MM.1S (cell line): Measurements from ENCODE around the gene RABEP1.
"Not testable (repeated sequence)": the region's sequence is repeated elsewhere in the genome, so short reads cannot be mapped to it uniquely, and the experiment has no call there.

Source experiments
- DNase-seq: peaks from one replicate; pipeline ENCODE4 v3.0.0-alpha.2; 2015
- H2AFZ ChIP-seq: fragments of 300-600 bp; sonication (generic); 2 replicates; pipeline ENCODE4 v1.6.0; 2016; ENCODE audit warnings: antibody characterized with exemption, low read length
- H3F3A ChIP-seq: fragments of 300-600 bp; sonication (generic); 2 replicates; pipeline ENCODE4 v1.6.1; 2016; ENCODE audit warnings: mild to moderate bottlenecking, antibody characterized with exemption, low read length, moderate library complexity, mixed read lengths; ENCODE audit not compliant: insufficient read depth
- H3K27ac ChIP-seq: fragments of 300-600 bp; sonication (generic); 2 replicates; pipeline ENCODE4 v1.5.1; 2016; ENCODE audit warnings: mild to moderate bottlenecking, low read length
- H3K27me3 ChIP-seq: fragments of 300-600 bp; sonication (generic); replicated peaks from 2 replicates; pipeline ENCODE4 v1.6.0; 2016; ENCODE audit warnings: low read length; ENCODE audit not compliant: insufficient read depth
- H3K36me3 ChIP-seq: fragments of 300-600 bp; sonication (generic); replicated peaks from 2 replicates; pipeline ENCODE4 v1.6.1; 2016; ENCODE audit warnings: mild to moderate bottlenecking, low read length, mixed read lengths; ENCODE audit not compliant: insufficient read depth
- H3K4me1 ChIP-seq: fragments of 300-600 bp; sonication (generic); 2 replicates; pipeline ENCODE4 v1.6.1; 2016; ENCODE audit warnings: low read length, mixed read lengths
- H3K4me2 ChIP-seq: fragments of 300-600 bp; sonication (generic); 2 replicates; pipeline ENCODE4 v1.6.0; 2016; ENCODE audit warnings: low read depth, low read length
- H3K4me3 ChIP-seq: fragments of 300-600 bp; sonication (generic); 2 replicates; pipeline ENCODE4 v1.5.1; 2016; ENCODE audit warnings: low read length, mixed read lengths
- H3K79me2 ChIP-seq: fragments of 300-600 bp; sonication (generic); 2 replicates; pipeline ENCODE4 v1.6.1; 2016; ENCODE audit warnings: mixed run types, low read length, mixed read lengths
- H3K9ac ChIP-seq: fragments of 300-600 bp; sonication (generic); 2 replicates; pipeline ENCODE4 v1.6.1; 2016; ENCODE audit warnings: low read length, mixed read lengths
- H3K9me2 ChIP-seq: fragments of 300-600 bp; sonication (generic); replicated peaks from 2 replicates; pipeline ENCODE4 v1.6.1; 2016; ENCODE audit warnings: mild to moderate bottlenecking, low read length, mixed read lengths; ENCODE audit not compliant: insufficient read depth
- H3K9me3 ChIP-seq: fragments of 300-600 bp; sonication (generic); replicated peaks from 2 replicates; pipeline ENCODE4 v1.6.1; 2016; ENCODE audit warnings: mild to moderate bottlenecking, low read length, mixed read lengths; ENCODE audit not compliant: insufficient read depth
- H4K20me1 ChIP-seq: fragments of 300-600 bp; sonication (generic); 2 replicates; pipeline ENCODE4 v1.6.1; 2016; ENCODE audit warnings: mild to moderate bottlenecking, low read length, moderate library complexity, mixed read lengths; ENCODE audit not compliant: insufficient read depth
- EZH2 ChIP-seq: fragments of 300-600 bp; sonication (generic); optimal IDR thresholded peaks from 2 replicates; pipeline ENCODE3; 2017; ENCODE audit warnings: low read depth, mild to moderate bottlenecking, antibody characterized with exemption, low read length, mixed read lengths
- EZH2phosphoT487 ChIP-seq: fragments of 300-600 bp; sonication (generic); IDR thresholded peaks from 2 replicates; pipeline ENCODE4 v1.6.1; 2018; ENCODE audit warnings: antibody characterized with exemption, low read length
- TF ChIP-seq, protein P1 (sequence below): fragments of 300-600 bp; sonication (generic); IDR thresholded peaks from 2 replicates; pipeline ENCODE4 v1.5.1; 2016; ENCODE audit warnings: antibody characterized with exemption, low read length, mixed read lengths

RABEP1 gene, protein sequence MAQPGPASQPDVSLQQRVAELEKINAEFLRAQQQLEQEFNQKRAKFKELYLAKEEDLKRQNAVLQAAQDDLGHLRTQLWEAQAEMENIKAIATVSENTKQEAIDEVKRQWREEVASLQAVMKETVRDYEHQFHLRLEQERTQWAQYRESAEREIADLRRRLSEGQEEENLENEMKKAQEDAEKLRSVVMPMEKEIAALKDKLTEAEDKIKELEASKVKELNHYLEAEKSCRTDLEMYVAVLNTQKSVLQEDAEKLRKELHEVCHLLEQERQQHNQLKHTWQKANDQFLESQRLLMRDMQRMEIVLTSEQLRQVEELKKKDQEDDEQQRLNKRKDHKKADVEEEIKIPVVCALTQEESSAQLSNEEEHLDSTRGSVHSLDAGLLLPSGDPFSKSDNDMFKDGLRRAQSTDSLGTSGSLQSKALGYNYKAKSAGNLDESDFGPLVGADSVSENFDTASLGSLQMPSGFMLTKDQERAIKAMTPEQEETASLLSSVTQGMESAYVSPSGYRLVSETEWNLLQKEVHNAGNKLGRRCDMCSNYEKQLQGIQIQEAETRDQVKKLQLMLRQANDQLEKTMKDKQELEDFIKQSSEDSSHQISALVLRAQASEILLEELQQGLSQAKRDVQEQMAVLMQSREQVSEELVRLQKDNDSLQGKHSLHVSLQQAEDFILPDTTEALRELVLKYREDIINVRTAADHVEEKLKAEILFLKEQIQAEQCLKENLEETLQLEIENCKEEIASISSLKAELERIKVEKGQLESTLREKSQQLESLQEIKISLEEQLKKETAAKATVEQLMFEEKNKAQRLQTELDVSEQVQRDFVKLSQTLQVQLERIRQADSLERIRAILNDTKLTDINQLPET

DNA sequence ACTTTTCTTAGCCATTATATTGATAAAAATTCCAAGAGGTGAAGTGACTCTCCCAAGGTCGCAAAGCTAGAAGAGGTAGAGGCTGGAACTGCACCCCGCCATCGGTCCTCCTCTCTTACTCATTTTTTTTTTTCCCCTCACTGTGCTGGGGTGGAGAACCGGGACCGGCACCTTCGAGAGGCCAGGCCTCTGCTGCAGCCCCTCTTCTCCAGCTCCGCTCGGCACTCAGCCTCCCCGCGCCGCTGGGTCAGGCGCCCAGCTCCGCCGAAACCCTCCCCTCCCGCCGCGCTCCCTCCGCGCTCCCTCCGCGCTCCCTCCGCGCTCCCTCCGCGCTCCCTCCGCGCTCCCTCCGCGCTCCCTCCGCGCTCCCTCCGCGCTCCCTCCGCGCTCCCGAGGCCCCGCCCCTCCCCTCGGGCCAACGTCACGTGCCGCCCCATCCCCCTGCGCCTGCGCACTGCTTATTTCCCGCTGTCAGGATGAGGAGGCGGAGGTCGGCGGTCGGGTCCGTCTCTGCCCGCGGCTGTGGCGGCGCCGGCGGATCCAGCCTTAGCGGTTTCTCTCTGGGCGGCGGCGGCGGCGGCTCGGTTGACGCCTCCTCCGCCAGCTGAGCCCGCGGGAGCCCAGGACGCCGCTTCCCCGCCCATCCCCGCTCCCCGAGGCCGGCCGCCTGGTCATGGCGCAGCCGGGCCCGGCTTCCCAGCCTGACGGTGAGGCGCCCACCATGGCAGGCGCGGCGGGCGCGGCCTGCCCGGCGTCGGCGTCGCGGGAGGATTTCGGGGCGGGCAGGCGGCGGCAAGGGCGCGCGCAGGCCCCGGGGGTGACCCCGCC lies at the start of gene RABEP1:
Gene RABEP1 (plus strand): TSS at position 471 of the 828 bp plus-strand sequence. CDS start 203 bp downstream, at position 674.
- Histone ChIP-seq H3K9me3 (no peaks in the 10 kb centered on the region), H3K36me3 (peaks cover 13% of the 10 kb centered on the region; the same call in 1 of the 2 replicates), H3F3A (peaks cover 9% of the 10 kb centered on the region; the same call in 1 of the 2 replicates)

DNA sequence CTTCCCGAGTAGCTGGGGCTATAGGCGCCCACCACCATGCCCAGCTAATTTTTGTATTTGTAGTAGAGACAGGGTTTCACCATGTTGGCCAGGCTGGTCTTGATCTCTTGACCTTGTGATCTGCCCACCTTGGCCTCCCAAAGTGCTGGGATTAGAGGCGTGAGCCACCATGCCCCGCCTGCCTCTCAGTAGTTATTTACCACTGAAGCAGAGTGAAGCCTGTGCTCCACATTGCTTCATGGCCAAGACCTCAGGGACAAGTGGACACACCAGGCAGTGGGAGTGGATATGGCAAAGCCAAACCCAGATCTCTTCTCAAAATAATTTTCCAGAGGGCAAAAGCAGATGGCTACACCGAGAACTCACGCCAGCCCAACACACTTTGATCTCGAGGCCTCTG lies 48.6 kb upstream of the RABEP1 start:
- not testable (repeated sequence) for H3K9ac ChIP-seq, H3K27me3 ChIP-seq, H3K4me1 ChIP-seq, H3K36me3 ChIP-seq, H2AFZ ChIP-seq, H3K9me2 ChIP-seq, DNase-seq, H3K9me3 ChIP-seq, H4K20me1 ChIP-seq, H3K4me2 ChIP-seq, H3K27ac ChIP-seq, H3K4me3 ChIP-seq, H3K79me2 ChIP-seq, H3F3A ChIP-seq

More for the DNA sequence above, at the start of gene RABEP1:
- peak; percentile 90 for DNase-seq
- Histone ChIP-seq H3K4me3 (peak within 1 kb of the TSS; percentile 75), H3K79me2 (peaks cover 44% of the 10 kb centered on the region), H3K4me2 (peak within 1 kb of the TSS; percentile 88), H3K27me3 (no peaks in the 10 kb centered on the region), H3K9me2 (no peaks in the 10 kb centered on the region), H3K9ac (peak within 1 kb of the TSS; percentile 84), H3K27ac (peak within 1 kb of the TSS; percentile 61; the same call in 1 of the 2 replicates), H2AFZ (peak within 1 kb of the TSS; percentile 59), H4K20me1 (no peaks in the 10 kb centered on the region), H3K4me1 (peaks cover 10% of the 10 kb centered on the region)
- TF ChIP-seq, protein P1, sequence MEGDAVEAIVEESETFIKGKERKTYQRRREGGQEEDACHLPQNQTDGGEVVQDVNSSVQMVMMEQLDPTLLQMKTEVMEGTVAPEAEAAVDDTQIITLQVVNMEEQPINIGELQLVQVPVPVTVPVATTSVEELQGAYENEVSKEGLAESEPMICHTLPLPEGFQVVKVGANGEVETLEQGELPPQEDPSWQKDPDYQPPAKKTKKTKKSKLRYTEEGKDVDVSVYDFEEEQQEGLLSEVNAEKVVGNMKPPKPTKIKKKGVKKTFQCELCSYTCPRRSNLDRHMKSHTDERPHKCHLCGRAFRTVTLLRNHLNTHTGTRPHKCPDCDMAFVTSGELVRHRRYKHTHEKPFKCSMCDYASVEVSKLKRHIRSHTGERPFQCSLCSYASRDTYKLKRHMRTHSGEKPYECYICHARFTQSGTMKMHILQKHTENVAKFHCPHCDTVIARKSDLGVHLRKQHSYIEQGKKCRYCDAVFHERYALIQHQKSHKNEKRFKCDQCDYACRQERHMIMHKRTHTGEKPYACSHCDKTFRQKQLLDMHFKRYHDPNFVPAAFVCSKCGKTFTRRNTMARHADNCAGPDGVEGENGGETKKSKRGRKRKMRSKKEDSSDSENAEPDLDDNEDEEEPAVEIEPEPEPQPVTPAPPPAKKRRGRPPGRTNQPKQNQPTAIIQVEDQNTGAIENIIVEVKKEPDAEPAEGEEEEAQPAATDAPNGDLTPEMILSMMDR = peak; percentile 31
- TF ChIP-seq EZH2 = no peak

DNA sequence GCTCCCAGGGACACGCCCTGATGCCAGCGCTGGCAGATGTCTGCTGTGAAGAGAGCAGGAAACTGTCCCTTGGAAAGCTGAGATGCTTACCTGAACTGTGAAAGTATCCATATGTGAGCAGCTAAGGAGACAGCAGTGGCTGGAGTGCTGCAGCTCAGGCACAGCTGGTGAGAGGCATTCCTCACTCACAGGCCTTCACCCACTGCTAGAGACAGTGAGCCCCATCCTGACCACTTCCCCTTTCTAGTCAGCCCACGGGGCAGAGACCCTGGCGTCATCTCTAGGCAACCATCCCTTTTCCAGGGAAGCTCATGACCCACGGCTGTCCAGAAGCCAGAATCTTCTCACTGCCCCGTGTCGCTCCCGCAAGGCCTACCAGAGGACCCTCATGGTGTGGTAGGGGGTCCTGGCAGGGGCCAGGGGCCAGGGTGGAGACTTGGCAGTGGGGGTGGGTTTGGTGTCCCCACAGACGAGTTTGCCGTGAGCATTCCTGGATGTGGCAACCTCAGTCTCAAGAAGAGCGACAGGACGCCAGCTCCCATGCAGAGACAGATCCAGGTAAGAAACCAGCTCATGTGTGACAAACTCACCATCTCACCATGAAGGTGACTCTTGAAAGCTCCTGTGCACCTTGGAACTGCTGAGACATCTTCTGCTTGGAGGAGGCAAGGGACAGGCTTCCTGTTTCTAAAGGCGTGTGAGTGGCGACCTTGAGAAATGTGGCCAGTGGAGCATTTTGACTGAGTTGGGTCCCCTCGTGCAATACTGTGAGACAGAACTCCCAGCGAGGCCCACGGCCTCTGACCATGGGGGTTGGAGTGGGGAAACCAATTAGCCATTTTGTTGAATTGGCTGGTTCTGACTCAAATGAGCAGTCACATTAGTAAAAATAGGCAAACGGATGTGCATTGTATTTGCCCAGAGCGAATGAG lies 47.2 kb upstream of the RABEP1 start, which contains the start of gene SCIMP:
Gene SCIMP (minus strand): TSS at position 216 of the 932 bp plus-strand sequence. CDS start 105 bp downstream, at position 111.
- Histone ChIP-seq H3K79me2 (no peaks in the 10 kb centered on the region), H3K27me3 (no peaks in the 10 kb centered on the region), H3K36me3 (no peaks in the 10 kb centered on the region), H3K4me3 (no peak within 1 kb of the TSS), H3K9ac (no peak within 1 kb of the TSS), H3K4me1 (no peaks in the 10 kb centered on the region), H3K4me2 (no peak within 1 kb of the TSS), H3K9me3 (no peaks in the 10 kb centered on the region), H2AFZ (no peak within 1 kb of the TSS), H3F3A (no peaks in the 10 kb centered on the region), H3K27ac (no peak within 1 kb of the TSS), H3K9me2 (no peaks in the 10 kb centered on the region), H4K20me1 (no peaks in the 10 kb centered on the region)
- TF ChIP-seq EZH2phosphoT487 (no peak), EZH2 (no peak)
- TF ChIP-seq, protein P1 = no peak
- DNase-seq = no peak
